ENCODE measurements around the gene SULT1C2. TPM values are rescaled to one million over a fixed set of nuclear protein-coding genes. Genes with fewer than 3 reads are reported as not detected.

SULT1C2 gene
- total and polyA plus RNA-seq, 9 of the 15 experiments (the other 6 are each of a cell fraction or from before 2014, with no cell fraction given): 0.22 TPM; not detected in 8

DNA sequence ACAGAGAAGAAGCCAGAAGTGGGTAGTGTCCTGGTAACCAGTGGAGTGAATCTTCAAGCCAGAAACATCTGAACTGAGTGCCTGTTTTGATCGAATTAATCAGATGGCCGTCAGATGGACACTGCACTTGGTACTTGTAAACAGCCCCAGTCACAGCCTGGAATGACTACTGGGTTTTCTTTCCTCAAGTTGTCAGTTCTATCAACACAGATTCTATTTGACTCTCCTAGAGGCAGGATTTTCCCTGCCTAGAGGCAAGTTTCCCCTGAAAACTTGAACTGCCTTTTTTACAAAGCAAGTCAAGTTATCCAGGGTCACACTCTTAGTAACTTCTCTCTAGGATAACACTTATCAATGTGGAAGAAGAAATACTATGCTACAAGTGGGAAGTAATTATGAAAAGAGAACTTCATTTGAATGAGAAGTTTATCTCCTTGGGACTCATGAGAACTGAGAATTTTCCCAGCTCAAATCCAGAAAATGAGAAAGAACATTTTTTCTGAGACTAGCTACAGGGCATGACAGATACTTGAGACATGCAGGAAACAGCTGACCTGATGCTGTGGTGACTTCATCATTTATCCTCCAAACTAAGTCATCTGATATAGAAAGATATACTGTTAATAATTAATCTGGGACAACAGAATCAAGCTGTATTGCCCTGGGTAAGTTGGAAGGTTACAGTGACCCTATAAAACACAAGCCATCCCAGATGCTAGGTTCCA, 36.0 kb downstream of the SULT1C2 start:
- Histone ChIP-seq H3K9me1 (ENCODE audit: control insufficient read depth, insufficient read depth, low read length) (no peaks in the 10 kb centered on the region), H3K9me3 (replicated peaks; ENCODE audit: control insufficient read depth, insufficient read depth, low read depth, low read length) (no peaks in the 10 kb centered on the region), H3K9ac (ENCODE audit: insufficient read depth in 1 of 2, low read depth in 2 of 2, low read length in 2 of 2) (no peak overlapping the region), H3K4me3 (no peak overlapping the region), H3K27ac (ENCODE audit: extremely low read depth, low read depth, low read length) (no peak overlapping the region), H3K36me3 (ENCODE audit: control insufficient read depth, insufficient read depth, low read length) (no peaks in the 10 kb centered on the region), H2AFZ (ENCODE audit: low read depth, low read length) (no peak overlapping the region), H3K4me2 (ENCODE audit: insufficient read depth, low read length) (no peak overlapping the region), H3K79me2 (ENCODE audit: control insufficient read depth, insufficient read depth, low read length) (no peaks in the 10 kb centered on the region), H4K20me1 (replicated peaks; ENCODE audit: control insufficient read depth, insufficient read depth, low read length) (no peaks in the 10 kb centered on the region), H3K27me3 (ENCODE audit: control insufficient read depth in 2 of 2, insufficient read depth in 2 of 2, low read length in 2 of 2) (peaks cover 4 to 17% of the 10 kb centered on the region in 2 experiments; a peak in 4 of 5 replicates), H3K4me1 (replicated peaks in 1 of 2; ENCODE audit: control insufficient read depth in 2 of 2, insufficient read depth in 2 of 2, low read length in 2 of 2) (no peaks in the 10 kb centered on the region)
- CTCF ChIA-PET (ENCODE audit: low intra/inter-chr PET ratio): no interaction called here
- no peak for ATAC-seq
- no peak for FAIRE-seq
- no peak for DNase-seq (ENCODE audit: extremely low read depth in 1 of 4, low spot score in 3 of 4)
- in situ Hi-C loops (cut with MboI) (no loop called here), intact Hi-C loops (cut with micrococcal nuclease) (no loop called here)
- TF ChIP-seq NCOA6 (IDR thresholded peaks at IDR 0.05): no peak
- TF ChIP-seq, protein P1, sequence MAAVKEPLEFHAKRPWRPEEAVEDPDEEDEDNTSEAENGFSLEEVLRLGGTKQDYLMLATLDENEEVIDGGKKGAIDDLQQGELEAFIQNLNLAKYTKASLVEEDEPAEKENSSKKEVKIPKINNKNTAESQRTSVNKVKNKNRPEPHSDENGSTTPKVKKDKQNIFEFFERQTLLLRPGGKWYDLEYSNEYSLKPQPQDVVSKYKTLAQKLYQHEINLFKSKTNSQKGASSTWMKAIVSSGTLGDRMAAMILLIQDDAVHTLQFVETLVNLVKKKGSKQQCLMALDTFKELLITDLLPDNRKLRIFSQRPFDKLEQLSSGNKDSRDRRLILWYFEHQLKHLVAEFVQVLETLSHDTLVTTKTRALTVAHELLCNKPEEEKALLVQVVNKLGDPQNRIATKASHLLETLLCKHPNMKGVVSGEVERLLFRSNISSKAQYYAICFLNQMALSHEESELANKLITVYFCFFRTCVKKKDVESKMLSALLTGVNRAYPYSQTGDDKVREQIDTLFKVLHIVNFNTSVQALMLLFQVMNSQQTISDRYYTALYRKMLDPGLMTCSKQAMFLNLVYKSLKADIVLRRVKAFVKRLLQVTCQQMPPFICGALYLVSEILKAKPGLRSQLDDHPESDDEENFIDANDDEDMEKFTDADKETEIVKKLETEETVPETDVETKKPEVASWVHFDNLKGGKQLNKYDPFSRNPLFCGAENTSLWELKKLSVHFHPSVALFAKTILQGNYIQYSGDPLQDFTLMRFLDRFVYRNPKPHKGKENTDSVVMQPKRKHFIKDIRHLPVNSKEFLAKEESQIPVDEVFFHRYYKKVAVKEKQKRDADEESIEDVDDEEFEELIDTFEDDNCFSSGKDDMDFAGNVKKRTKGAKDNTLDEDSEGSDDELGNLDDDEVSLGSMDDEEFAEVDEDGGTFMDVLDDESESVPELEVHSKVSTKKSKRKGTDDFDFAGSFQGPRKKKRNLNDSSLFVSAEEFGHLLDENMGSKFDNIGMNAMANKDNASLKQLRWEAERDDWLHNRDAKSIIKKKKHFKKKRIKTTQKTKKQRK (IDR thresholded peaks at IDR 0.05; ENCODE audit: borderline replicate concordance, low read depth, low read length): no peak
- TF ChIP-seq HNRNPLL (IDR thresholded peaks at IDR 0.05; ENCODE audit: low read depth, low read length, poor library complexity, severe bottlenecking): no peak
- TF ChIP-seq, protein P2, sequence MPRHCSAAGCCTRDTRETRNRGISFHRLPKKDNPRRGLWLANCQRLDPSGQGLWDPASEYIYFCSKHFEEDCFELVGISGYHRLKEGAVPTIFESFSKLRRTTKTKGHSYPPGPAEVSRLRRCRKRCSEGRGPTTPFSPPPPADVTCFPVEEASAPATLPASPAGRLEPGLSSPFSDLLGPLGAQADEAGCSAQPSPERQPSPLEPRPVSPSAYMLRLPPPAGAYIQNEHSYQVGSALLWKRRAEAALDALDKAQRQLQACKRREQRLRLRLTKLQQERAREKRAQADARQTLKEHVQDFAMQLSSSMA (CRISPR knock-in tag; IDR thresholded peaks at IDR 0.05): no peak
- POLR2A ChIA-PET: interaction anchor here (1.0 kb wide), 1 partner anchor 8 kb away, joined by 6 read pairs; no protein-coding TSS in a partner anchor
- WGBS (ENCODE audit: insufficient coverage, low coverage, missing lambda C conversion rate): 0% methylated on average over 2 of the region's 2 CpGs
- BruUV-seq (replicated peaks): no TSS peak
